Common myeloid progenitor, CD34-positive (primary cell): Measurements from ENCODE around the gene HYCC1.

Experiments used
- CTCF ChIA-PET: fragments of 350-600 bp; sonication (Branson Sonifier 250); formaldehyde crosslinking; loops from one replicate; lab custom pipeline; 2021; ENCODE audit warnings: antibody characterized with exemption; lab: Charles Lee
- POLR2A ChIA-PET: fragments of 350-600 bp; sonication (Branson Sonifier 250); formaldehyde crosslinking; loops from one replicate; lab custom pipeline; 2021; ENCODE audit warnings: antibody characterized with exemption; lab: Charles Lee
- DNase-seq, 3 donors: peaks; one replicate each; pipeline versions ENCODE4 v3.0.0 to v3.0.0-alpha.2; 2013
- H3K27ac ChIP-seq, 2 experiments: 1 replicate in 1 of 2; 2 replicates in 1 of 2; pipeline ENCODE4 v1.7.0; 2013; ENCODE audit warnings: inconsistent platforms in 2 of 2, low read length in 2 of 2, mild to moderate bottlenecking in 2 of 2, low read depth in 1 of 2, moderate library complexity in 1 of 2; ENCODE audit not compliant: severe bottlenecking in 2 of 2, insufficient read depth in 1 of 2, poor library complexity in 1 of 2
- H3K27me3 ChIP-seq, 5 experiments: replicated peaks in 2 of 5; 1 replicate in 3 of 5; 2 replicates in 2 of 5; pipeline versions ENCODE4 v1.6.1 to v1.7.0; 2013; ENCODE audit warnings: low read length in 4 of 5, mild to moderate bottlenecking in 2 of 5, moderate library complexity in 2 of 5, inconsistent platforms in 1 of 5; ENCODE audit not compliant: insufficient read depth in 5 of 5, control insufficient read depth in 4 of 5
- H3K36me3 ChIP-seq, 4 experiments: 1 replicate in 2 of 4; 2 replicates in 2 of 4; pipeline versions ENCODE4 v1.6.1 to v1.7.0; 2013; ENCODE audit warnings: low read length in 3 of 4, control low read depth in 1 of 4, mild to moderate bottlenecking in 1 of 4; ENCODE audit not compliant: control insufficient read depth in 4 of 4, insufficient read depth in 4 of 4
- H3K4me1 ChIP-seq, 4 experiments: 1 replicate in 3 of 4; 2 replicates in 1 of 4; pipeline versions ENCODE4 v1.6.1 to v1.7.1; 2013; ENCODE audit warnings: low read length in 3 of 4, mild to moderate bottlenecking in 3 of 4, control low read depth in 1 of 4, inconsistent platforms in 1 of 4, moderate library complexity in 1 of 4; ENCODE audit not compliant: control insufficient read depth in 4 of 4, insufficient read depth in 4 of 4; ENCODE audit errors: control extremely low read depth in 1 of 4
- H3K4me3 ChIP-seq, 7 experiments: 1 replicate in 4 of 7; 2 replicates in 3 of 7; pipeline versions ENCODE4 v1.5.1 to v1.7.0; 2013; ENCODE audit warnings: mild to moderate bottlenecking in 7 of 7, low read length in 6 of 7, moderate library complexity in 6 of 7, inconsistent platforms in 2 of 7, low read depth in 2 of 7, control low read depth in 1 of 7; ENCODE audit not compliant: insufficient read depth in 4 of 7, control insufficient read depth in 1 of 7; ENCODE audit errors: extremely low read depth in 1 of 7
- H3K9me3 ChIP-seq, 5 experiments: 1 replicate in 4 of 5; 2 replicates in 1 of 5; pipeline versions ENCODE4 v1.6.1 to v1.7.1; 2013; ENCODE audit warnings: low read length in 4 of 5, mild to moderate bottlenecking in 2 of 5, inconsistent platforms in 1 of 5, low read depth in 1 of 5, moderate library complexity in 1 of 5; ENCODE audit not compliant: control insufficient read depth in 4 of 5, insufficient read depth in 2 of 5; ENCODE audit errors: control extremely low read depth in 1 of 5
- WGBS: methylation state at CpG from one replicate; pipeline ENCODE4 v1.1.5; 2013; ENCODE audit not compliant: insufficient coverage; 5-methylcytosine and 5-hydroxymethylcytosine counted together

The HYCC1 gene

GRCh38 chr7:23017309-23017708 is 3.4 kb upstream of the HYCC1 start:
- no peaks in the 10 kb centered on the region for H3K36me3 ChIP-seq
- peak overlapping the region in 1 of 7 experiments; percentile 32 for H3K4me3 ChIP-seq
- POLR2A ChIA-PET: no interaction called here
- H3K9me3 ChIP-seq: peaks cover 0 to 4% (median 0%) of the 10 kb centered on the region in 5 experiments
- CTCF ChIA-PET: interaction anchor here (1.3 kb wide), 1 partner anchor 34 kb away, joined by 3 read pairs; no protein-coding TSS in a partner anchor
- no peaks in the 10 kb centered on the region for H3K27me3 ChIP-seq
- WGBS: 19% methylated on average over 2 of the region's 3 CpGs
- H3K4me1 ChIP-seq: peaks cover 10 to 44% (median 14%) of the 10 kb centered on the region in 4 experiments
- no peak overlapping the region for H3K27ac ChIP-seq
- DNase-seq: peak in 2 of 3 donors; percentile 43 to 65

- ChIA-PET POLR2A (no interaction called here), CTCF (interaction anchor here (1.3 kb wide), 1 partner anchor 35 kb away, joined by 3 read pairs; no protein-coding TSS in a partner anchor)
- Histone ChIP-seq H3K9me3 (peaks cover 0 to 2% (median 0%) of the 10 kb centered on the region in 5 experiments), H3K36me3 (no peaks in the 10 kb centered on the region), H3K27me3 (no peaks in the 10 kb centered on the region), H3K27ac (no peak overlapping the region), H3K4me3 (peak overlapping the region in 1 of 7 experiments; percentile 32), H3K4me1 (peaks cover 12 to 50% (median 20%) of the 10 kb centered on the region in 4 experiments)
- WGBS: 96% methylated on average over 3 of the region's 9 CpGs
- no peak for DNase-seq
Measured at GRCh38 chr7:23016345-23017253, 2.7 kb upstream of the HYCC1 start.

- DNase-seq: no peak
- POLR2A ChIA-PET: no interaction called here
- Histone ChIP-seq H3K27me3 (no peaks in the 10 kb centered on the region), H3K36me3 (no peaks in the 10 kb centered on the region), H3K4me3 (no peak overlapping the region), H3K4me1 (peaks cover 12 to 57% (median 21%) of the 10 kb centered on the region in 4 experiments), H3K27ac (no peak overlapping the region), H3K9me3 (no peaks in the 10 kb centered on the region)
- CTCF ChIA-PET: interaction anchor here (0.9 to 1.1 kb wide), 4 partner anchors 10 to 41 kb away, joined by 3 to 4 read pairs (median 4); no protein-coding TSS in a partner anchor
- no CpG with 5 or more reads among the region's 2 CpGs for WGBS
Measured at GRCh38 chr7:23014681-23015080, 751 bp upstream of the HYCC1 start.

GRCh38 chr7:23012908-23013714 is 819 bp downstream of the HYCC1 start:
- no peaks in the 10 kb centered on the region for H3K9me3 ChIP-seq
- ChIA-PET POLR2A (no interaction called here), CTCF (interaction anchor here (0.7 to 1.8 kb wide), 3 partner anchors 8 to 453 kb away, joined by 4 to 6 read pairs (median 4); no protein-coding TSS in a partner anchor)
- no peaks in the 10 kb centered on the region for H3K36me3 ChIP-seq
- H3K27me3 ChIP-seq: no peaks in the 10 kb centered on the region
- H3K4me3 ChIP-seq: peak overlapping the region; percentile 72 to 95 (median 93)
- WGBS: under 1% methylated on average over 39 of the region's 52 CpGs
- peak in 2 of 3 donors; percentile 35 to 45 for DNase-seq
- peaks cover 12 to 52% (median 21%) of the 10 kb centered on the region in 4 experiments for H3K4me1 ChIP-seq
- H3K27ac ChIP-seq: peak overlapping the region in 1 of 2 experiments; percentile 72

GRCh38 chr7:23012186-23012585 is 1.7 kb downstream of the HYCC1 start:
- no peaks in the 10 kb centered on the region for H3K36me3 ChIP-seq
- H3K4me3 ChIP-seq: peak overlapping the region in 5 of 7 experiments; percentile 88 to 95 (median 93)
- 91% methylated on average over 6 of the region's 6 CpGs for WGBS
- ChIA-PET CTCF (interaction anchor here (0.7 to 1.8 kb wide), 3 partner anchors 9 to 452 kb away, joined by 4 to 6 read pairs (median 4); no protein-coding TSS in a partner anchor), POLR2A (no interaction called here)
- no peak overlapping the region for H3K27ac ChIP-seq
- H3K9me3 ChIP-seq: no peaks in the 10 kb centered on the region
- no peaks in the 10 kb centered on the region for H3K27me3 ChIP-seq
- peaks cover 11 to 44% (median 20%) of the 10 kb centered on the region in 4 experiments for H3K4me1 ChIP-seq
- no peak for DNase-seq

- Histone ChIP-seq H3K9me3 (no peaks in the 10 kb centered on the region), H3K4me3 (peak overlapping the region in 1 of 7 experiments; percentile 3), H3K27me3 (no peaks in the 10 kb centered on the region), H3K36me3 (no peaks in the 10 kb centered on the region), H3K27ac (no peak overlapping the region), H3K4me1 (peaks cover 8 to 36% (median 18%) of the 10 kb centered on the region in 4 experiments)
- ChIA-PET POLR2A (no interaction called here), CTCF (interaction anchor here (1.8 kb wide), 1 partner anchor 44 kb away, joined by 6 read pairs; no protein-coding TSS in a partner anchor)
- peak in 1 of 3 donors; percentile 21 for DNase-seq
- 82% methylated on average over 3 of the region's 3 CpGs for WGBS
Measured at GRCh38 chr7:23011222-23011924, 2.6 kb downstream of the HYCC1 start.
